H1 (cell line): Measurements from ENCODE around the gene CYREN. TPM values are rescaled to one million over a fixed set of nuclear protein-coding genes. Genes with fewer than 3 reads are reported as not detected.

Source experiments
- NANOG ChIP-seq: IDR thresholded peaks from 2 replicates; pipeline ENCODE4 v1.6.1; 2011; ENCODE audit warnings: low read length, low read depth, mild to moderate bottlenecking, inconsistent platforms; ENCODE audit not compliant: insufficient read depth, poor library complexity, severe bottlenecking
- polyA plus RNA-seq, 7 experiments: library from polyadenylated mRNA; depleted of rRNA in 3 of 7; stranded (reverse) in 5 of 7; unstranded in 2 of 7; fragments of >200 nt in 5 of 7; fragments of 200-250 nt in 2 of 7; gene quantifications; 1 replicate in 5 of 7; 2 replicates in 1 of 7; 4 replicates in 1 of 7; pipeline versions ENCODE4 v1.2.1 to v1.2.3, GENCODE V29; 2011 to 2013; ENCODE audit warnings: missing spikeins in 2 of 7, mixed read lengths in 2 of 7
- total RNA-seq: library from RNA; stranded (reverse); fragmentation: NEBNext Ultra II Directional; extraction: Animal tissue kit (Norgen Biotek cat#: 25700); gene quantifications from 2 replicates; pipeline ENCODE4 v1.2.1, GENCODE V29; 2021

CYREN gene
- total and polyA plus RNA-seq, 2 of the 8 experiments (the other 6 are each of a cell fraction or from before 2014, with no cell fraction given) = 25.1 to 46.2 TPM

GRCh38 chr7:135201350-135201749 lies 30.8 kb upstream of the CYREN start (continued):
- TF ChIP-seq NANOG = no peak
